Spleen (tissue), 7 donors: ENCODE results near the gene LMF1.

Experiments
- POLR2AphosphoS5 ChIP-seq, 3 donors: sonication (generic); formaldehyde crosslinking; IDR thresholded peaks; one replicate each; pipeline ENCODE4 v1.5.1; 2017; ENCODE audit warnings: antibody characterized with exemption in 3 of 3
- TF ChIP-seq, protein P1 (sequence below), 11 experiments: fragments of 200-600 bp in 7 of 11; fragments of 450-650 bp in 4 of 11; sonication (generic) in 4 of 11; IDR thresholded peaks in 8 of 11; conservative IDR thresholded peaks in 3 of 11; 1 replicate in 7 of 11; 2 replicates in 4 of 11; pipeline versions ENCODE4 v1.4.0 to v1.8.0; 2016 to 2021; ENCODE audit warnings: antibody characterized with exemption in 11 of 11, inconsistent platforms in 4 of 11, mild to moderate bottlenecking in 1 of 11
- donor health status: DM: no; HTN: no; CAD: no; lungs with moderate emphysema.
- donor health status: DM: no; HTN: no; CAD: no.
- donor health status: DM: no; HTN: no; CAD: no.

DNA sequence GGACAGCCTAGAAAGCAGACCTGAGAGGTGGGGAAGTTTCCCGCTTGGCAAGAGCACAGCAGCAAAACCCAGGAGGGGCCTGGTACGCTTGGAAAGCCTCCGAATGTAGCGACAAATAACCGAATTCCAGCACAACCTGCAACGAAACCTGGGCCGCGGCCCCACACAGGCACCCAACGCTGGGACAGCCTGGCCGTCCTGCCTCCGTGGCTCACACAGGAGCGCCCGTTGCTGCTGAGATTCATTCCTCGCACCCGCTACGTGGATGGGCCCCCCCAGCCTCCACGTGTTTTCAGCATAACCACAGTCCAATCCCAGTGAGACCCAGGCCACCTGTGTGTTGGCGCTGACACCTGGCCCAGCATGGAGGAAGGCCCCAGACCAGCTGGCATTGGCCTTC is 42.9 kb downstream of the LMF1 start:
- TF ChIP-seq, protein P1, sequence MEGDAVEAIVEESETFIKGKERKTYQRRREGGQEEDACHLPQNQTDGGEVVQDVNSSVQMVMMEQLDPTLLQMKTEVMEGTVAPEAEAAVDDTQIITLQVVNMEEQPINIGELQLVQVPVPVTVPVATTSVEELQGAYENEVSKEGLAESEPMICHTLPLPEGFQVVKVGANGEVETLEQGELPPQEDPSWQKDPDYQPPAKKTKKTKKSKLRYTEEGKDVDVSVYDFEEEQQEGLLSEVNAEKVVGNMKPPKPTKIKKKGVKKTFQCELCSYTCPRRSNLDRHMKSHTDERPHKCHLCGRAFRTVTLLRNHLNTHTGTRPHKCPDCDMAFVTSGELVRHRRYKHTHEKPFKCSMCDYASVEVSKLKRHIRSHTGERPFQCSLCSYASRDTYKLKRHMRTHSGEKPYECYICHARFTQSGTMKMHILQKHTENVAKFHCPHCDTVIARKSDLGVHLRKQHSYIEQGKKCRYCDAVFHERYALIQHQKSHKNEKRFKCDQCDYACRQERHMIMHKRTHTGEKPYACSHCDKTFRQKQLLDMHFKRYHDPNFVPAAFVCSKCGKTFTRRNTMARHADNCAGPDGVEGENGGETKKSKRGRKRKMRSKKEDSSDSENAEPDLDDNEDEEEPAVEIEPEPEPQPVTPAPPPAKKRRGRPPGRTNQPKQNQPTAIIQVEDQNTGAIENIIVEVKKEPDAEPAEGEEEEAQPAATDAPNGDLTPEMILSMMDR (IDR thresholded peaks at IDR 0.05 in 8 of 11, conservative IDR thresholded peaks at IDR 0.05 in 3 of 11): no peak
- TF ChIP-seq POLR2AphosphoS5 (IDR thresholded peaks at IDR 0.05): no peak
